Effector CD4-positive, alpha-beta T cell (primary cell): Measurements from ENCODE around the gene IL17RD.

ENCODE experiments used
- DNase-seq: peaks from one replicate; pipeline ENCODE4 v3.0.0-alpha.2; 2020

IL17RD gene

DNA sequence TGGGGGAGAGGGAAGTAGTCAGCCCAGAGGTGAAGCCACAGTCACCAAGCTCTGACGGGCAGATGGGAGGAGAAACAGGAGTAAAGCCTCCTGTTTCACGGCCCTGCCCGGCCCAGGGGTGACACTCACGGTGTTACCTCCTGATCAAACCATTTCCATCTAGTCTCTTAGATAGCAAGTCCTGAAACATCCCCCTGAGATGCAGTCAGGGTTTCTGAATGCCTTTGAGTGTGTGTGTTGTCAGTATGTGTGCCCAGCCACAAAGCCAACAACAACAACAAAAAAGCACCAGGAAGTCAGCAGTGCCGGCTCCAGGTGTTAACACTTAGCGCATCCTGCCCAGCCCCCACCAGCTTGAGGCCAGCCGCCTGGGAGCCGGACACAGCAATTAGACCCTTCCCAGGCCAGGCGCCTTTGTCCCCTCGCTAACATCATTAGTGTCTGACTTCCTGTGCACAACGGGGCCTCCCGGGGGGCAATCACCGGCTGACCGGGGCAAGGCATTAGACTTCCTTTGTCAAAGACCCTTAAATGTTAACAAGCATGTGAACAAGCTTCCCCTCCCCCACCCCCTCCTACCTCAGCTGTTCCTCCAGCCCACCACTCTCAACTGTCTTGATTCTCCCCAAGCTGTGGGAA lies 34.5 kb downstream of the IL17RD start:
- DNase-seq = no peak

DNA sequence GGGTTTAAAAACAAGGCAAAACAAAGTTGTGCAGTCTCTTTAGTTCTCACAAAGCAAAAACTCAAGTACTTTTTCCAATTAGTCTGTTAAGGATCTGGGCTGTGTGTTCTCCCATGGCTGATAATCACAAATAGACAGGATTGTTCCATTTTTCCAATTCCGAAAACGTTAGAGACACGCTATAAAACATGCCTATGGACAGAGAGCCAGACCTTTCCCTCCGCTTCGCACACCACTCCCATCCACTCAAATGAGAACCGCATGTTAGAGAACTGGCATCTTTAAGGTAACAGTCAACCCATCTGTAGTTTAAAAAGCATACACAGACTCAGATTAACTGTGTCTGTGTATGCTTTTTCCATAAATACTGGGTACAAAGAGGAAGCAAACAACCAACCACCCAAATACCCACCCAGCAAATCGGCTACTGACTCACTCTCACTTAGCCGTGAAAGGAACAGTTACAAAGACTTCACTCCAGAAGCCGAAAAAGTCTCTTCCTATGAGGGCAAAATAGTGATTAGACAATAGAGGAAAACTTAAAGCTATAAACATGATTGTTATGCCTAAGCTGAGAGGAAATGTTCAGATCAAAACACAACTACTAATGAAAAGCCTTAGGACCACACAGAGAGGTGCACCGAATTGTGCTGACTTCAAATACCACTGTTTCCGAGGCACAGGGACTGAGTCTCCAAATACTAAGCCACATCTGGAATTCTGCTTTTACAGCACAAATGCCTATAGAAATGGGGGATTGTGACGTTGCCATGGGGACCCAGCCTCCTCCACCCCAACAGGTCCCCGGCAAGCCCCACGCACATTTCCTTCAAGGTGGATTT lies 36.1 kb downstream of the IL17RD start:
- DNase-seq = no peak

DNA sequence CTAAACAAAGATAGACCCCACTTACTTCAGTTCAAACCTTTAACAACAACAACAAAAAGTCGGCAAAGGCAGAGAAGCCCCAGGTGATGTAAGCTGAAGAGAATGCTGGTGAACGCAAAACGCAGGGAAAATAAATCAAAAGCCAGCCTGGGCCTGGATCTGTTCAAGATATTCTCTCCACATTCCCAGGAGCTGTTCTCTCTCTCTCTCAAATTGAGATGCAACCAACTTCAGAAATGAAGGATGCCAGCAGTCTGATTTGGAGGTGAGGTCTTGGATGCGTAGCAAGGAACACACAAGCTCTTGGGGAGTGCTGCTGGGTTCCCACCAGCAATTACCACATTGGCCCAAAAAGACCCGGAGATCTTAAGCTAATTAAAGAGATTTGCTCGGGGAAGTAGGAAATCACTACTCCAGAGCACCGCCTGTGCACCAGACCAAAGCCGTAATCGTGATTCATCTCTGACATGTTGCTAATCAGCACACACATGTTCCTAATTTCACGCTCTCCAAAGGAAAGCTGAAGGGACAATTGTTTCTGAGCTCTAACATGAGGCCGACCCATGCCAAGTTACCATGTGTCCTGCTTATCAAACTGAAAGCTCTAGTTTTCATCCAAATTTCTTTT lies 37.1 kb downstream of the IL17RD start:
- DNase-seq = no peak

DNA sequence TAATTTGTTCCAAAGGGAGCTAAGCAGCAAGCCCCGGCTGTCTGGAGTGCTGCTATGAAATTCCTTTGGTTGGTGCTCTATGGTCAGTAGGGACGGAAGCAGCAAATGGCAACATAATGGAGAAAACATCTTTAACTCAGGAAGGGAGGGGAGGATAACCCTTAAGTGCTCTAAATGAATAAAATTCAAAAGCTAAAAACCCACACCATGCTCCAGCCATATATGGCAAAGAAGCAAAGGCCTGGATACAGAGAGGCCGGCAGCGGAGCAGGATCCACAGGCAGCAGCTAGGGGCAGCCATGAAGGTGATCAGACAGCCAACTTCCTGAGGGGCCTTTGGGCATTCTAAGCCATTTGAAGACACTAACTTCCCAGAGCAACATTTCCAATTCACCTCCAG lies 38.9 kb downstream of the IL17RD start:
- DNase-seq = no peak

- DNase-seq = no peak
Observed at GRCh38 chr3:57120451-57121174, 44.5 kb downstream of the IL17RD start.

DNA sequence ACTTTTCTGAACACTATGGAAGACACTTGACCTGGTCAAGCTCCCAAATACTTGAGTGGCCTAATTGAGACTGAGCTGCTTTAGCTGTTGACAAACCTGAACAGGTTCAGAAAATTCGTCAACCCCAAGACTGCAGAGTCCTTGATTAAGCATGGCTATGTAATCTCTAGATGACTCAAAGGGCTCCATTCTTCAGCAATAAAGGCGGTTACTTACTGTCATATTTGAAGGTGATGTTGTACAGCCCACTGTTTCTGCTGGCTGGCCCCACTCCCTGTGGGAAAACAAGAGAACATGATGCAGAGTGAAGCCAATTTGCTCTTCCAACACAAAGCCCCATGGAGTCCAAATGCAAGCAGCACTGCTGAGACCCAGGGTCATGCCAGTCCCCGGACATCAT lies 45.1 kb downstream of the IL17RD start:
- no peak for DNase-seq

DNA sequence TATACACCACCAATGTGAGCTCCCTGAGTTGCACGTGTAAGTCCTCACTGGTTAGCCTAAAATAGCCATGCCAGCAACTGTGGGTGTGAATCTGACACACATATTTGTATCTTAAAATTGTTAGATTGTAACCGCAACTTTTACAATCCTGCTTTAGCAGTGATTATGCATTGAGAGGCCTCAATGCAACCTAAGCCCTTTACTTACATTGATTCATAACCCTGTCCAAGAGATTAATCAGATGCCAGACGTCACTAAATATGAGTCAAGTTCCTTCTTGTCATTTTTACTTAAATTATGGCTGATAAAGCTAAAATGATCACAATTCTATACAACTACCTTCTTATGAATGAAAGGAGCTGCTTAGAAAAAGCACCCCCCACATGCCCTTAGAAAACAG lies 46.9 kb downstream of the IL17RD start:
- no peak for DNase-seq

GRCh38 chr3:57116501-57116900 lies 48.7 kb downstream of the IL17RD start:
- no peak for DNase-seq

- no peak for DNase-seq
Observed at GRCh38 chr3:57112206-57112605, 52.9 kb downstream of the IL17RD start.

- DNase-seq = no peak
Observed at GRCh38 chr3:57110798-57111197, 54.4 kb downstream of the IL17RD start.

DNA sequence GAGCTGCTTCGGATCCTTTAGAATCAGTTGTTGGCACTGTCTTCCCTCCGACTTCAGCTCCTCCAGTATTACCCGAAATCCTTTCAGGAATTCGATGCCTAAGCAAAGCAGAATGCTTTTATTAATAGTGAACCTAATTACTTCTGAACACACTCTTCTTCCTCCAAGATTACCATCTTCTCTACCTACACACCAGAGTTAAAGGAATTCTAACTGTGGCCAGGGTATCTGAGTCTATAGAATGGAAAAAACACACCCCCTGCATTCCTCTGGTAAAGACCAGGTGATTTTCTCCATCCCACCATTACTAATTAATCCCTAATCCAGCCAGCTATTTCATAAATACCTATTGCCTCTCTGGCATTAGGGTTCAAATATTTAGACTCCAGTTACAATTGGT lies 54.9 kb downstream of the IL17RD start:
- no peak for DNase-seq

- no peak for DNase-seq
Observed at GRCh38 chr3:57109437-57110199, 55.5 kb downstream of the IL17RD start.

GRCh38 chr3:57108684-57109083 lies 56.5 kb downstream of the IL17RD start:
- DNase-seq = no peak

DNA sequence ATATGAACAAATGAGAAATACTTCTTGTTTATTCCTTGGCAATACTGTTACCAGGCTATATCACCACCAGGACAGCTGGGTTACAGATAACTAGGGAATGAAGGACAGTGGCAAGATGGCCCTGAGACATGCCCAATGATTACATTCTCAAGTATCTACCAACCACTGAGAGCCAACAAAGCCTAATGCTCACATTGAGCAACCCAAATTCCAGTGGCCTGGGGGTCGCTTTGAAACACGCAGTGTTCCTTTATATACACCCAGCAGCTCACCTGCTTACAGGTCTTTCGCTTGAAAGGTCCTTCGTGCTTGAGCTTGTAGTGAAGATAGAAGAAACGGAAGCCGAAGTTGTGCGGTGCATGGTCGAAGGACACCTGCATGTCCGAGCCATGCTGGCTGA lies 59.6 kb downstream of the IL17RD start:
- DNase-seq = no peak

DNA sequence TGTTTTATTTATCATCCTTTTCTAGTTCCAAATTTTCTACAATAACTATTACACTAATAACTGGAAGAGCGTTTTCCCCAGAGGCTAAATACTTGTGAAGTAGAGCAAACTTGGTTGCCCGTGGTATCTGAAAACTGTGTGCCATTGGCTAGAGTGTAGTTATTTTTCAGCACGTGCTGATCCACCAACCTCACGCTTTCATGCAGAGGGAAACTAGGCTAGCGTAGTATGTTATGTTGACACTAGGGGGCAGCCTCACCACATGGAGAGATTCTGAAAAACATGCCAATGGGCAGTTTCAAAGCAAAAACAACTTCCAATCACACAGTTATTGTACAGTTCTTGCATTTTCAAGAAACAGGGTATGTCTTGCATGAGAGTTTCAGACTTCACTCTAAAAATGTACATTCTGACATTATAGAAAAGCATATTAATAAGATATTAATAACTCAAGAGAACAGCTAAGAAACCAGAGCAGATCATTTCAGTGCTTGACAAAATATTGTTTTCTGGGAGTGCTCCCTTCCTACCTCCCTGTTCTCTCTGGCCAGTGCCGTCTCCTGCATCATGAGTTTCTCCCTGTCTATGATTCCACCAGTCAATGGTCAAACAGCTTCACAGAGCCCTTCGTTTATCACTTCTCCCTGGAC lies 65.0 kb downstream of the IL17RD start:
- peak; percentile 23 for DNase-seq

DNA sequence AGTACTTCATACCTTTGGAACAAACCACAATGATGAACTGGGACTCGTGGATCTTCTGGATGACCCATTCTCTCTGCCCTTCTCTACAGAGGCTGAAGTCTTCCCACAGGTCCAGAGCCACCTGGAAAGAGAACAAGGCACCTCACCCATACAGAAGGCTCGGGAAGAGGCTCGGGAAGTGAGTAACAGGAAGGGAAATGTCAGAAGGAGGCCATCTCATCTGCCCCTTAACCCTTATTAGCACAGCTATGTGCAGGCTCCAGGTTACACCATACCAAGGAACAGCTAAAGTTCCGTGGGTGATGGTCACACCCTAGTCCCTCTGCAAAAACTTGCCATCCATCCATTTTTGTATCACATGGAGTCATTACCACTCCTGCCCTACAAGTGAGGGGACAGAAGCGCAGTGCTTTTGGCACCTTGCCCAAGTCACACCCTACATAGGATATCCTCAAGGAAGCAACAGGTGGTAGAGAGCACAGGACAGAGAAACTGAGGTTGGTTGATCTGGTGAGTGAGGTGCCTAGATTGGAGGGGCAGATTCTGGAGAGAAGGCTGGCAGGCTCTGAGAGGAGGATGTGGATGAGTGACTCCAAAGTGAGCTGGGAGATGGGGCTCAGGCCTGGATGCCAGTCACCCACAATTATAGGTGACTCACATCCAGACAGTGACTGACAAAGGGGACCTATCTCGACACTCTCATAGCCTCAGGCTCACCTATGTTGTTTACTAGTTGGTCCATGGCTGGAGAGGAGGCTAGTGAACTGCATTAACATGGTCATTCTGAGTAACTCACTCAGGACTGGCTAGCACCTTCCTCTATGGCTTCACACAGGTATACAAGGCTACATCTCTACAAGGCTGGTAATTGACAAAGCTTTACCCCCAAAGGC lies 66.5 kb downstream of the IL17RD start:
- DNase-seq = no peak

DNA sequence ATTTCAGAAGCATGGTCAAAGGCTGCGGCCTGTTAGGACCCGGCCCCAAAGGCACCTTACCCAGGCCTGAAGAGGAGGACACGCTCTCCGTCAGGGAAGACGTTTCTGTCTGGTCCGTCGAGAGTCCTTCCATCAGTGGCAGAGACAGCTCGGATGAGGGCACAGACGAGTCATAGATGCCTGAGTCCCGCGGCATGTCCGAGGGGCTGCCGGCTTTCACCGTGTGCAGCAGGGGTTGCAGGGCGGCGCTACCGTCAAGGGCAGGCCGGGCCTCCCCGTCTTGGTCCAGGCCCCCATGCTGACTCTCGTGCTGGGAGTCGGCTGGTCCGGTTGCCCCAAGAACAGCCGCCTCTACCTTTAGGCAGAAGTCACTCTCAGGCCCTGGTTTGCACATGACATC lies 67.6 kb downstream of the IL17RD start:
- no peak for DNase-seq

GRCh38 chr3:57095363-57095762 lies 69.8 kb downstream of the IL17RD start:
- DNase-seq = no peak

GRCh38 chr3:57094575-57094974 lies 70.6 kb downstream of the IL17RD start:
- no peak for DNase-seq

DNA sequence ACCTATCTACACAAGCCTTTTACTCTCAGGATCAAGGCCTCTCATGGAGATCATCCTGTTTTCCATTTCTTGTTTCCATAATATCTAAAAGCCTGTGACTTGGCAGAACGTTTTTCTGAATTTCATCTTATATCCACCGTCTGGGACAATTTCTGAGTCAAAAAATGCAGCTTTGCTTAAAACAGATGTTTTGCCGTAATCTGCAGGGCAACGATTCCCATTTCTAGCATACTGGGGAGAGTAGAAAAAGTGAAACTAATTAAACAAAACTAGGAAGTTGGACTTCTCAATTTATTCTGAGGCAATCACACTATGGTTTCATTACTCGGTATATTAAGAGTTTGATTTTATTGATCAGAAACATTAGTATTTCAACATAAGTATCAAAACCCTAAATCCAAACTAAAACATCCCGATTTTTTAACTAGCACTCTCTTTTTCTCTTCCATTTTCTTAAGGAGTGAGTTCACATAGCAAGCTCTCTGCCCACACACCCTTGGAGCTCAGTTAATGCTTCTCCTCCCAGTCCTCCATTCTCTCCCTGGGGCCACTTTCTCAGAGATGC lies 71.1 kb downstream of the IL17RD start:
- no peak for DNase-seq

DNA sequence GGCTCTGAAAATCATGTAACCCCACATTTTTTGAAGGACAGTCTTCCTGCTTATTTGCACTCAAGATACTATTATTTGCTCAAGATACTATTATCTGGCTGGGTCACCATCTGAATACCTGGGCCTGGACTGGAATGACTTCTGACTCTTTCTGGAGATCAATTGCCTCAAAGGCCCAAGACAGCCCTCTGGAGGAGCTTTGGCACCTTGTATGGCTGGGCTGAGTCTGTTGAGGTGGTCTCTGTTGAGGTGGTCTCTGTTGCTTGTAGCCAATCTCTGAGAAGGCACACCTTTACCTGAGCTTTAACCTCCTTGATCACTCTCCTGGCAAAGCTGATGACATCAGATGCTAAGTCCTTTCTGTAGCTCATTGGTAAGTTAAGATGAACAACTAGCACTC lies 71.7 kb downstream of the IL17RD start:
- DNase-seq = no peak
